Chondrocyte (in vitro differentiated cells): ENCODE results near the gene SNRPA. TPM values are rescaled to one million over a fixed set of nuclear protein-coding genes. Genes with fewer than 3 reads are reported as not detected.

ENCODE experiments used
- DNase-seq: peaks from one replicate; pipeline ENCODE4 v3.0.0; 2021; ENCODE audit warnings: mixed read lengths, low spot score
- H3K27ac Mint-ChIP-seq: one replicate; pipeline ENCODE4 v1.8.0; 2021; ENCODE audit warnings: mild to moderate bottlenecking, moderate library complexity, mixed read lengths; ENCODE audit not compliant: unreplicated experiment
- H3K27me3 Mint-ChIP-seq: 2 replicates; pipeline ENCODE4 v1.8.0; 2021; ENCODE audit warnings: low read depth, mixed read lengths
- H3K36me3 Mint-ChIP-seq: 2 replicates; pipeline ENCODE4 v1.8.0; 2021; ENCODE audit warnings: low read depth, mixed read lengths
- H3K4me1 Mint-ChIP-seq: 2 replicates; pipeline ENCODE4 v1.8.0; 2021; ENCODE audit warnings: low read depth, mild to moderate bottlenecking, mixed read lengths
- H3K4me3 Mint-ChIP-seq: one replicate; pipeline ENCODE4 v1.8.0; 2021; ENCODE audit warnings: mild to moderate bottlenecking, moderate library complexity, mixed read lengths; ENCODE audit not compliant: unreplicated experiment
- H3K9me3 Mint-ChIP-seq: 2 replicates; pipeline ENCODE4 v1.8.0; 2021; ENCODE audit warnings: low read depth, mixed read lengths
- CTCF ChIP-seq: fragments of 200-600 bp; sonication (generic); IDR thresholded peaks from 2 replicates; pipeline ENCODE4 v1.5.0; 2021; ENCODE audit warnings: antibody characterized with exemption, mild to moderate bottlenecking, moderate library complexity
- total RNA-seq: library from RNA; stranded (reverse); gene quantifications from 3 replicates; pipeline ENCODE4 v1.2.1, GENCODE V29; 2021

Gene SNRPA
- total RNA-seq, 1 donor from 2014 or later: 34.9 TPM

GRCh38 chr19:40704491-40705361 is 46.3 kb upstream of the SNRPA start:
- no peaks in the 10 kb centered on the region for H3K4me1 Mint-ChIP-seq
- TF ChIP-seq CTCF: no peak
- no peak for DNase-seq
- peaks cover 27% of the 10 kb centered on the region for H3K36me3 Mint-ChIP-seq
- no peak overlapping the region for H3K4me3 Mint-ChIP-seq
- H3K27ac Mint-ChIP-seq: no peak overlapping the region
- no peaks in the 10 kb centered on the region for H3K9me3 Mint-ChIP-seq
- H3K27me3 Mint-ChIP-seq: no peaks in the 10 kb centered on the region

- Mint-ChIP-seq H3K4me3 (no peak overlapping the region), H3K27me3 (no peaks in the 10 kb centered on the region), H3K36me3 (peaks cover 27% of the 10 kb centered on the region), H3K9me3 (no peaks in the 10 kb centered on the region), H3K27ac (no peak overlapping the region), H3K4me1 (no peaks in the 10 kb centered on the region)
- DNase-seq: no peak
- no peak for TF ChIP-seq CTCF
These were observed 45.7 kb upstream of the SNRPA start for GRCh38 chr19:40705362-40705651.

- no peak for TF ChIP-seq CTCF
- Mint-ChIP-seq H3K4me1 (no peaks in the 10 kb centered on the region), H3K27me3 (no peaks in the 10 kb centered on the region), H3K36me3 (peaks cover 27% of the 10 kb centered on the region), H3K27ac (no peak overlapping the region), H3K9me3 (no peaks in the 10 kb centered on the region), H3K4me3 (no peak overlapping the region)
- DNase-seq: no peak
These were observed 44.9 kb upstream of the SNRPA start for GRCh38 chr19:40705950-40706619.

DNA sequence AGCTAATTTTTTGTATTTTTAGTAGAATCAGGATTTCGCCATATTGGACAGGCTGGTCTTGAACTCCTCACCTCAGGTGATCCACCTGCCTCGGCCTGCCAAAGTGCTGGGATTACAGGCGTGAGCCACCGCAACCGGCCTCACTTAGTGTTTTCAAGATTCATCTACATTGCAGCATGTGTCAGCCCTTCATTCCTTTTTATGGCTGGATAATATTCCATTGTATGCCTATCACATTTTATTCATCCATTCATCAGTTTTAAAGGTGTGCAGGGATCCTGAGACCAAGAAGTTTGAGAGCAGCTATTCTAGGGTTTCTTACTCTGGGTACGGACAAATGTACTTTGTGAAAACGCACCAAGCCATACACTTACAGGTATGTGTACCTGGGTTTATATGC is 43.4 kb upstream of the SNRPA start:
- Mint-ChIP-seq H3K4me3 (no peak overlapping the region), H3K36me3 (peaks cover 28% of the 10 kb centered on the region), H3K4me1 (no peaks in the 10 kb centered on the region), H3K27me3 (no peaks in the 10 kb centered on the region), H3K9me3 (no peaks in the 10 kb centered on the region), H3K27ac (no peak overlapping the region)
- DNase-seq: no peak
- no peak for TF ChIP-seq CTCF

DNA sequence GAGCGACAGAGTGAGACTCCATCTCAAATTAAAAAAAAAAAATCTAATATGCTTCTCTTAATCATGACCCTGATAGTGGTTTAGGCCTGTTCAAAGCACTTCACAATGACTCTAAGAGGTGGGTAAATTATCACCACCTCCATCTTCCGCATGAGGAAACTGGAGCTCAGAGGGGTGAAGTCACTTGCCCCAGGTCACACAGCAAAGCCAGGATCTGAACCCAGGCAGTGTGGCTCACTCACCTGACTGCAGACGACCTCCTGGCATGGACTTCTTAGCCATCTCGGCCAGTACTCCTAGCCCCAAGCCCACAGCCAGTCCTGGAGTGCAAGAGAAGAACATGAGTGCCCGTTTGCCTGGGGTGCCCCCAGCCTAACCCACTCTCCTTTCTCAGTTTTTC is 41.2 kb upstream of the SNRPA start:
- Mint-ChIP-seq H3K36me3 (peaks cover 22% of the 10 kb centered on the region), H3K27me3 (no peaks in the 10 kb centered on the region), H3K4me3 (no peak overlapping the region), H3K4me1 (peaks cover 11% of the 10 kb centered on the region), H3K27ac (no peak overlapping the region), H3K9me3 (no peaks in the 10 kb centered on the region)
- DNase-seq: no peak
- TF ChIP-seq CTCF: no peak
